ENCODE results near the gene CHMP3. TPM values are rescaled to one million over a fixed set of nuclear protein-coding genes. Genes with fewer than 3 reads are reported as not detected.

CHMP3 gene
- polyA plus RNA-seq, 1 experiment, result 107 TPM

- POLR2A ChIA-PET, result no interaction called here
- no peak for DNase-seq (ENCODE audit: low read depth)
- CTCF ChIA-PET, result no interaction called here
- no peaks in the 10 kb centered on the region for H3K27me3 ChIP-seq (ENCODE audit: control insufficient read depth, insufficient read depth, low read length)
- H3K4me3 ChIP-seq (ENCODE audit: low read depth, low read length), result no peak overlapping the region
- no peaks in the 10 kb centered on the region; the same call in 1 of the 2 replicates for H3K36me3 ChIP-seq (ENCODE audit: control insufficient read depth, insufficient read depth, low read length)
- TF ChIP-seq CTCF (IDR thresholded peaks at IDR 0.05; ENCODE audit: insufficient read depth, low read depth, low read length), result no peak
Measured at GRCh38 chr2:86521922-86522321, 41.3 kb downstream of the CHMP3 start.

DNA sequence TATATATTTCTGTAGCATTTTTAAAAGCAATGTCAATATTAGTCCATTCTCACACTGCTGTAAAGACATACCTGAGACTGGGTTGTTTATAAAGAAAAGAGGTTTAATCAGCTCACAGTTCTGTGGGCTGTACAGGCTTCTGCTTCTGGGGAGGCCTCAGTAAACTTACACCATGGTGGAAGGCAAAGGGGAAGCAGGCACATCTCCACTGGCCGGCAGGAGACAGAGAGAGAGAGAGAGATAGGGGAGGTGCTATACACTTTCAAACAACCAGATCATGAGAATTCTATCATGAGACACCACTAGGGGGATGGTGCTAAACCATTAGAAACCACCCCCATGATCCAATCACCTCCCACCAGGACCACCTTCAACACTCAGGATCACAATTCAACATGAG is 43.1 kb downstream of the CHMP3 start:
- Histone ChIP-seq H3K27me3 (ENCODE audit: control insufficient read depth, insufficient read depth, low read length) (no peaks in the 10 kb centered on the region), H3K36me3 (ENCODE audit: control insufficient read depth, insufficient read depth, low read length) (no peaks in the 10 kb centered on the region; the same call in 1 of the 2 replicates), H3K4me3 (ENCODE audit: low read depth, low read length) (no peak overlapping the region)
- no peak for TF ChIP-seq CTCF (IDR thresholded peaks at IDR 0.05; ENCODE audit: insufficient read depth, low read depth, low read length)
- ChIA-PET POLR2A (no interaction called here), CTCF (no interaction called here)
- DNase-seq (ENCODE audit: low read depth), result no peak

DNA sequence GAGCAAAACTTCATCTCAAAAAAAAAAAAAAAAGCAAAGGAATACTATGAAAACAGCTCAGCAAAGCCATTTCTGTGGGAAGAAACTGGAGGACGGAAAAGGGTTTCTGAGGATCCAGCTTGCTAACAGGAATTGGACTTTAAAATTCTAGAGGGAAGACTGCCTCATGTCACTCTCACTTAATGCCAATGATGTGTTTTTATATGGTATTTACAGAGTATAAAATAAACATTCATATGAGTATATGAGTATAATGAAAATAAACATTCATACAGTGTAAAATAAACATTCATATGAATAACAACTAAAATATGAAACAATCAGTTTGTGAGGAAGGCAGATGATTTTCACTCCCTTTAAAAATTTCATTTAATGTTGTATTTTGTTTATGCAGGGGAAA is 43.9 kb downstream of the CHMP3 start:
- ChIA-PET POLR2A (no interaction called here), CTCF (interaction anchor here (0.6 to 1.0 kb wide), 2 partner anchors 18 to 26 kb away, joined by 3 to 4 read pairs; no protein-coding TSS in a partner anchor)
- DNase-seq (ENCODE audit: low read depth), result no peak
- TF ChIP-seq CTCF (IDR thresholded peaks at IDR 0.05; ENCODE audit: insufficient read depth, low read depth, low read length), result no peak
- no peak overlapping the region for H3K4me3 ChIP-seq (ENCODE audit: low read depth, low read length)
- no peaks in the 10 kb centered on the region; the same call in 1 of the 2 replicates for H3K36me3 ChIP-seq (ENCODE audit: control insufficient read depth, insufficient read depth, low read length)
- no peaks in the 10 kb centered on the region for H3K27me3 ChIP-seq (ENCODE audit: control insufficient read depth, insufficient read depth, low read length)

- DNase-seq (ENCODE audit: low read depth), result no peak
- Histone ChIP-seq H3K27me3 (ENCODE audit: control insufficient read depth, insufficient read depth, low read length) (no peaks in the 10 kb centered on the region), H3K4me3 (ENCODE audit: low read depth, low read length) (no peak overlapping the region), H3K36me3 (ENCODE audit: control insufficient read depth, insufficient read depth, low read length) (no peaks in the 10 kb centered on the region; the same call in none of the 2 replicates)
- peak; percentile 41 for TF ChIP-seq CTCF (IDR thresholded peaks at IDR 0.05; ENCODE audit: insufficient read depth, low read depth, low read length)
- ChIA-PET CTCF (interaction anchor here (0.7 to 1.0 kb wide), 3 partner anchors 9 to 25 kb away, joined by 3 read pairs; no protein-coding TSS in a partner anchor), POLR2A (no interaction called here)
Measured at GRCh38 chr2:86518481-86518880, 44.8 kb downstream of the CHMP3 start.

DNA sequence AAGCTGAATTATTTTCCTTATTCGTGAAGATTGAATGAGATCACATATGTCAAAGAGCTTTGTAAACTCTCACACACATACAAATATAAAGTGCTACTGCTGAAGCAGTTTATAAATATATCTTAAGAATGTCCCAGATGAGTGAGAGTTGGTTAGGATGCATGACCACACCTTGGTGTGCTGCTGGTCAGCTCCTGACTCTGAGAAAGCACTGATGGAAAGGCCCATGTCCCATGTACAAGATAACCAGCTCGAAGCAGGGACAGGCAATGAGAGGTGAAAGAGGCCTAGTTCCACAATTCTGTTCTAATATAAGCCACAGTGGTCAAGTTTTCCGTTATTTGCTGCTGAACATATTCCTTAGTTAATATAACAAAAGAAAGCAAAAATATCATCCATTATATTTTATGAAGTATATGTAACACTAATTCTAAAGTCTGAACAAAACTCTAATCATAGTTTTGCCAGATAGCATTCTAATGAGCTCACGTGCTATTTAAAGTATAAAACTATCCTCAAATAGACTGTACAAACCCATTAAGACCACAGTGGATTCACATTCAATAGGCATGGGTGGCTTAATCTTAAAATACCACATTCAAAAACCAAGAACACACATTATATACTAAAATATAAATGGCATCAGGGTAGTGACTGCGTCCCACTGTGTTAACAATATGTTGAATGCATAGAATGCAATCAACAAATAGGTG is 49.1 kb downstream of the CHMP3 start:
- TF ChIP-seq CTCF (IDR thresholded peaks at IDR 0.05; ENCODE audit: insufficient read depth, low read depth, low read length), result no peak
- H3K4me3 ChIP-seq (ENCODE audit: low read depth, low read length), result no peak overlapping the region
- DNase-seq (ENCODE audit: low read depth), result no peak
- H3K27me3 ChIP-seq (ENCODE audit: control insufficient read depth, insufficient read depth, low read length), result no peaks in the 10 kb centered on the region
- CTCF ChIA-PET, result interaction anchor here (1.1 kb wide), 1 partner anchor 9 kb away, joined by 3 read pairs; no protein-coding TSS in a partner anchor
- POLR2A ChIA-PET, result no interaction called here
- H3K36me3 ChIP-seq (ENCODE audit: control insufficient read depth, insufficient read depth, low read length), result peaks cover 1% of the 10 kb centered on the region; the same call in 1 of the 2 replicates
